ENCODE measurements around the gene TSFM. TPM values are rescaled to one million over a fixed set of nuclear protein-coding genes. Genes with fewer than 3 reads are reported as not detected.
A peak's percentile ranks its signal among the peaks of the same experiment; 100 is the strongest.

The TSFM gene
- total and polyA plus RNA-seq, 2 of the 13 experiments (the other 11 are each of a cell fraction or from before 2014, with no cell fraction given), result 29.8 to 68.3 TPM

- TF ChIP-seq ZNF513 (CRISPR knock-in tag; conservative IDR thresholded peaks at IDR 0.05), result no peak
Observed at GRCh38 chr12:57736741-57737466, 45.7 kb upstream of the TSFM start (continued).

GRCh38 chr12:57737467-57738460, 44.8 kb upstream of the TSFM start:
- no peak overlapping the region for H3K9ac ChIP-seq (ENCODE audit: insufficient read depth, low read depth, low read length)
- in situ Hi-C loops (cut with HindIII; ENCODE audit: extremely low pct_ligation_motif_present, low pct_unique_long_range_greater_than_20kb) (no loop called here), intact Hi-C loops (cut with micrococcal nuclease; ENCODE audit: unreplicated experiment) (loop anchor here (5.0 kb wide), 2 partner anchors 45 to 155 kb away; partner anchors contain the start of gene OS9)
- peak; percentile 11 for ATAC-seq
- 12% methylated on average over 22 of the region's 110 CpGs for WGBS (ENCODE audit: low lambda C conversion rate)
- peak overlapping the region; percentile 48 to 73 (median 59); a peak in 5 of 6 replicates for H3K4me3 ChIP-seq (replicated peaks in 1 of 3; ENCODE audit: insufficient read depth in 1 of 3, low read depth in 2 of 3, low read length in 3 of 3)
- H3K4me1 ChIP-seq (ENCODE audit: insufficient read depth, low read length), result peaks cover 55% of the 10 kb centered on the region
- no peak for FAIRE-seq
- no peak overlapping the region for H3K27ac ChIP-seq (ENCODE audit: extremely low read length, insufficient read depth, low read length)
- ChIA-PET CTCF (ENCODE audit: low intra/inter-chr PET ratio, low total read pairs) (no interaction called here), POLR2A (interaction anchor here (1.2 kb wide), 1 partner anchor 12 kb away, joined by 5 read pairs; no protein-coding TSS in a partner anchor)
- no peak for DNase-seq (ENCODE audit: low spot score)
- H3K36me3 ChIP-seq (replicated peaks in 1 of 2; ENCODE audit: control insufficient read depth in 1 of 2, insufficient read depth in 2 of 2, low read length in 2 of 2), result no peaks in the 10 kb centered on the region
- H3K79me2 ChIP-seq (ENCODE audit: insufficient read depth, low read length), result no peaks in the 10 kb centered on the region
- no peaks in the 10 kb centered on the region for H4K20me1 ChIP-seq (ENCODE audit: insufficient read depth, low read length)
- no TSS peak for BruUV-seq (replicated peaks)
- no peak overlapping the region for H2AFZ ChIP-seq (ENCODE audit: low read length)
- peaks cover 12 to 50% of the 10 kb centered on the region in 2 experiments; a peak in 4 of 5 replicates for H3K27me3 ChIP-seq (ENCODE audit: control insufficient read depth in 1 of 2, insufficient read depth in 2 of 2, low read length in 2 of 2)
- no peaks in the 10 kb centered on the region for H3K9me3 ChIP-seq (ENCODE audit: low read length)
- peak overlapping the region; percentile 94 for H3K4me2 ChIP-seq (ENCODE audit: low read depth, low read length)
- no peak for TF ChIP-seq LCORL (IDR thresholded peaks at IDR 0.05)
- TF ChIP-seq LCORL (CRISPR knock-in tag; IDR thresholded peaks at IDR 0.05), result no peak
- no peak for TF ChIP-seq FOSL1 (CRISPR knock-in tag; IDR thresholded peaks at IDR 0.05; ENCODE audit: borderline replicate concordance)
- TF ChIP-seq ZNF549 (CRISPR knock-in tag; IDR thresholded peaks at IDR 0.05), result no peak
- peak; percentile 27; the same call in 1 of the 2 replicates for TF ChIP-seq UBTF (CRISPR knock-in tag; IDR thresholded peaks at IDR 0.05)
- peak; percentile 38 for TF ChIP-seq HNRNPLL (IDR thresholded peaks at IDR 0.05; ENCODE audit: low read depth, low read length, poor library complexity, severe bottlenecking)
- TF ChIP-seq ZMAT3 (CRISPR knock-in tag; conservative IDR thresholded peaks at IDR 0.05), result no peak
- no peak for TF ChIP-seq ZNF329 (CRISPR knock-in tag; IDR thresholded peaks at IDR 0.05; ENCODE audit: low read depth)
- TF ChIP-seq DBP (CRISPR knock-in tag; IDR thresholded peaks at IDR 0.05; ENCODE audit: not compliant biosample characterization), result no peak
- no peak for TF ChIP-seq DR1 (CRISPR knock-in tag; IDR thresholded peaks at IDR 0.05)
- TF ChIP-seq HNF4A (CRISPR knock-in tag; IDR thresholded peaks at IDR 0.05), result 0 out of 2 replicates have a peak, but pooled peaks have one; percentile 19
- no peak for TF ChIP-seq SOX5 (CRISPR knock-in tag; IDR thresholded peaks at IDR 0.05; ENCODE audit: borderline replicate concordance)
- no peak for TF ChIP-seq GPBP1L1 (CRISPR knock-in tag; IDR thresholded peaks at IDR 0.05)
